H1 (cell line): ENCODE data around the gene WDFY4. TPM values are rescaled to one million over a fixed set of nuclear protein-coding genes. Genes with fewer than 3 reads are reported as not detected.

Experiments
- CTCF ChIA-PET: fragments of 300-600 bp; sonication (Branson Sonifier 250); formaldehyde crosslinking; loops from one replicate; lab custom pipeline; 2021; ENCODE audit not compliant: partially characterized antibody; lab: Charles Lee
- POLR2A ChIA-PET: fragments of 300-600 bp; sonication (Branson Sonifier 250); formaldehyde crosslinking; loops from one replicate; lab custom pipeline; 2021; ENCODE audit warnings: inconsistent platforms; ENCODE audit not compliant: partially characterized antibody; lab: Charles Lee
- DNase-seq, 2 experiments: peaks; one replicate each; pipeline versions ENCODE4 v3.0.0 to v3.0.0-alpha.2; 2010 to 2022; ENCODE audit warnings: low spot score in 2 of 2, low read depth in 1 of 2, mixed read lengths in 1 of 2
- FAIRE-seq: peaks from 2 replicates; lab custom pipeline; 2011; peaks lifted over from hg19 to GRCh38; lab: Jason Lieb, UNC
- H2AFZ ChIP-seq: 2 replicates; pipeline ENCODE4 v1.8.1; 2012; ENCODE audit warnings: low read length, inconsistent platforms
- H2AK5ac ChIP-seq: 2 replicates; pipeline ENCODE4 v1.6.1; 2013; ENCODE audit warnings: low read depth, low read length
- H2BK120ac ChIP-seq: replicated peaks from 2 replicates; pipeline ENCODE3; 2013; ENCODE audit warnings: low read depth, low read length, inconsistent platforms
- H2BK12ac ChIP-seq: 2 replicates; pipeline ENCODE4 v1.6.1; 2013; ENCODE audit warnings: low read depth, low read length
- H2BK15ac ChIP-seq: 2 replicates; pipeline ENCODE4 v1.6.1; 2013; ENCODE audit warnings: low read length
- H2BK20ac ChIP-seq: 2 replicates; pipeline ENCODE4 v1.6.1; 2013; ENCODE audit warnings: low read length
- H2BK5ac ChIP-seq: 2 replicates; pipeline ENCODE4 v1.6.1; 2013; ENCODE audit warnings: low read depth, low read length
- H3K14ac ChIP-seq: 2 replicates; pipeline ENCODE4 v1.6.1; 2013; ENCODE audit warnings: inconsistent platforms; ENCODE audit not compliant: insufficient read length
- H3K18ac ChIP-seq: 2 replicates; pipeline ENCODE4 v1.6.1; 2013; ENCODE audit warnings: low read length; ENCODE audit errors: extremely low read depth
- H3K23ac ChIP-seq: 2 replicates; pipeline ENCODE4 v1.6.1; 2013; ENCODE audit warnings: inconsistent platforms; ENCODE audit not compliant: insufficient read length
- H3K23me2 ChIP-seq: 2 replicates; pipeline ENCODE4 v1.6.1; 2013; ENCODE audit warnings: low read depth, low read length
- H3K27ac ChIP-seq: 2 replicates; pipeline ENCODE4 v1.6.1; 2011; ENCODE audit warnings: low read depth, low read length, inconsistent platforms
- H3K27me3 ChIP-seq, 4 experiments: replicated peaks in 1 of 4; 1 replicate in 1 of 4; 2 replicates in 3 of 4; pipeline versions ENCODE4 v1.6.1 to v1.8.1; 2011 to 2013; ENCODE audit warnings: low read length in 3 of 4, mild to moderate bottlenecking in 3 of 4, inconsistent platforms in 2 of 4, mixed read lengths in 2 of 4, moderate library complexity in 1 of 4; ENCODE audit not compliant: control insufficient read depth in 3 of 4, insufficient read depth in 3 of 4; ENCODE audit errors: extremely low read depth in 1 of 4
- H3K36me3 ChIP-seq, 4 experiments: 2 replicates each; pipeline versions ENCODE4 v1.6.1 to v1.8.1; 2011 to 2013; ENCODE audit warnings: mild to moderate bottlenecking in 4 of 4, low read length in 3 of 4, moderate library complexity in 2 of 4, control low read depth in 1 of 4, inconsistent platforms in 1 of 4; ENCODE audit not compliant: insufficient read depth in 4 of 4, control insufficient read depth in 2 of 4
- H3K4ac ChIP-seq: replicated peaks from 2 replicates; pipeline ENCODE3; 2013; ENCODE audit warnings: low read length, low read depth, mixed read lengths, inconsistent platforms; ENCODE audit not compliant: insufficient read length
- H3K4me1 ChIP-seq, 4 experiments: replicated peaks in 1 of 4; 1 replicate in 1 of 4; 2 replicates in 3 of 4; pipeline versions ENCODE4 v1.6.1 to v1.8.1; 2011 to 2013; ENCODE audit warnings: low read length in 3 of 4, inconsistent platforms in 2 of 4, mixed read lengths in 1 of 4; ENCODE audit not compliant: insufficient read depth in 4 of 4, control insufficient read depth in 3 of 4
- H3K4me2 ChIP-seq, 2 experiments: 2 replicates each; pipeline versions ENCODE4 v1.6.1 to v1.8.1; 2011 to 2013; ENCODE audit warnings: low read depth in 2 of 2, low read length in 2 of 2, control low read depth in 1 of 2, inconsistent platforms in 1 of 2, mild to moderate bottlenecking in 1 of 2; ENCODE audit not compliant: insufficient read depth in 1 of 2
- H3K4me3 ChIP-seq, 4 experiments: fragments of 200-600, 300-600 bp in 1 of 4; sonication (generic), shearing (Covaris generic), sonication (Bioruptor Twin) in 1 of 4; 2 replicates each; pipeline versions ENCODE4 v1.5.1 to v1.8.1; 2011 to 2016; ENCODE audit warnings: low read length in 4 of 4, low read depth in 3 of 4, control low read depth in 2 of 4, inconsistent platforms in 2 of 4, mild to moderate bottlenecking in 2 of 4, mixed read lengths in 1 of 4, moderate library complexity in 1 of 4; ENCODE audit not compliant: insufficient read depth in 2 of 4; ENCODE audit errors: extremely low read depth in 1 of 4
- H3K56ac ChIP-seq: replicated peaks from 2 replicates; pipeline ENCODE3; 2013; ENCODE audit warnings: low read depth, mild to moderate bottlenecking, mixed read lengths, low read length, inconsistent platforms; ENCODE audit not compliant: insufficient read length
- H3K79me1 ChIP-seq: 2 replicates; pipeline ENCODE4 v1.6.1; 2013; ENCODE audit warnings: low read depth, low read length, control low read depth
- H3K79me2 ChIP-seq, 2 experiments: 2 replicates each; pipeline versions ENCODE4 v1.6.1 to v1.8.1; 2012 to 2013; ENCODE audit warnings: low read length in 2 of 2, mild to moderate bottlenecking in 2 of 2, inconsistent platforms in 1 of 2; ENCODE audit not compliant: insufficient read depth in 2 of 2, control insufficient read depth in 1 of 2
- H3K9ac ChIP-seq, 4 experiments: replicated peaks in 1 of 4; 1 replicate in 1 of 4; 2 replicates in 3 of 4; pipeline versions ENCODE4 v1.6.1 to v1.8.1; 2011 to 2013; ENCODE audit warnings: low read depth in 3 of 4, low read length in 3 of 4, control low read depth in 2 of 4, mild to moderate bottlenecking in 2 of 4, moderate library complexity in 2 of 4, inconsistent platforms in 1 of 4; ENCODE audit errors: extremely low read depth in 1 of 4
- H3K9me3 ChIP-seq, 2 experiments: 2 replicates each; pipeline versions ENCODE4 v1.6.1 to v1.8.1; 2012 to 2013; ENCODE audit warnings: mild to moderate bottlenecking in 2 of 2, moderate library complexity in 2 of 2, control low read depth in 1 of 2, inconsistent platforms in 1 of 2, low read depth in 1 of 2, low read length in 1 of 2, mixed read lengths in 1 of 2; ENCODE audit not compliant: insufficient read depth in 2 of 2
- H4K20me1 ChIP-seq, 2 experiments: replicated peaks in 1 of 2; 2 replicates each; pipeline versions ENCODE3 to v1.8.1; 2011 to 2013; ENCODE audit warnings: inconsistent platforms in 2 of 2, low read length in 2 of 2, mild to moderate bottlenecking in 1 of 2; ENCODE audit not compliant: insufficient read depth in 2 of 2, control insufficient read depth in 1 of 2
- H4K5ac ChIP-seq: 2 replicates; pipeline ENCODE4 v1.6.1; 2013; ENCODE audit warnings: low read length, low read depth, mixed read lengths, inconsistent platforms; ENCODE audit not compliant: insufficient read length
- H4K8ac ChIP-seq: 2 replicates; pipeline ENCODE4 v1.8.0; 2013; ENCODE audit warnings: mild to moderate bottlenecking, moderate library complexity, low read length, inconsistent platforms; ENCODE audit not compliant: insufficient read depth; ENCODE audit errors: extremely low read depth
- H4K91ac ChIP-seq: replicated peaks from 2 replicates; pipeline ENCODE3; 2013; ENCODE audit warnings: low read length, mixed read lengths, inconsistent platforms; ENCODE audit not compliant: insufficient read length
- MAX ChIP-seq: IDR thresholded peaks from 2 replicates; pipeline ENCODE4 v1.6.1; 2012; ENCODE audit warnings: inconsistent platforms
- SP4 ChIP-seq: IDR thresholded peaks from 2 replicates; pipeline ENCODE4 v1.6.1; 2012; ENCODE audit warnings: low read length, inconsistent platforms
- TEAD4 ChIP-seq: IDR thresholded peaks from 2 replicates; pipeline ENCODE4 v1.6.1; 2012; ENCODE audit warnings: low read depth, low read length, inconsistent platforms, mixed read lengths
- YY1 ChIP-seq: IDR thresholded peaks from 2 replicates; pipeline ENCODE4 v1.6.1; 2011; ENCODE audit warnings: low read depth, mild to moderate bottlenecking, low read length
- WGBS, 2 experiments: shearing (Covaris generic) in 1 of 2; methylation state at CpG; one replicate each; pipeline versions ENCODE4 v1.1.6 to v1.1.7; 2013 to 2015; ENCODE audit warnings: low lambda C conversion rate in 2 of 2, mixed read lengths in 2 of 2, inconsistent platforms in 1 of 2, low coverage in 1 of 2, missing lambda C conversion rate in 1 of 2; ENCODE audit not compliant: insufficient replicate concordance in 2 of 2, insufficient coverage in 1 of 2, insufficient read length in 1 of 2; ENCODE audit errors: extremely low coverage in 1 of 2, missing lambda C conversion rate in 1 of 2; 5-methylcytosine and 5-hydroxymethylcytosine counted together
- polyA plus RNA-seq, 7 experiments: library from polyadenylated mRNA; depleted of rRNA in 3 of 7; stranded (reverse) in 5 of 7; unstranded in 2 of 7; fragments of >200 nt in 5 of 7; fragments of 200-250 nt in 2 of 7; gene quantifications; 1 replicate in 5 of 7; 2 replicates in 1 of 7; 4 replicates in 1 of 7; pipeline versions ENCODE4 v1.2.1 to v1.2.3, GENCODE V29; 2011 to 2013; ENCODE audit warnings: missing spikeins in 2 of 7, mixed read lengths in 2 of 7
- total RNA-seq: library from RNA; stranded (reverse); fragmentation: NEBNext Ultra II Directional; extraction: Animal tissue kit (Norgen Biotek cat#: 25700); gene quantifications from 2 replicates; pipeline ENCODE4 v1.2.1, GENCODE V29; 2021

WDFY4 gene
- total and polyA plus RNA-seq, 2 of the 8 experiments (the other 6 are each of a cell fraction or from before 2014, with no cell fraction given), result not detected

- Histone ChIP-seq H2BK5ac (no peak overlapping the region), H3K9me3 (no peaks in the 10 kb centered on the region), H3K23me2 (no peaks in the 10 kb centered on the region; the same call in 1 of the 2 replicates), H2AK5ac (peak overlapping the region; percentile 47; the same call in 1 of the 2 replicates), H3K79me1 (no peaks in the 10 kb centered on the region), H4K91ac (no peak overlapping the region), H3K79me2 (no peaks in the 10 kb centered on the region), H2BK15ac (no peak overlapping the region), H3K14ac (no peak overlapping the region), H3K9ac (no peak overlapping the region), H2BK12ac (no peak overlapping the region), H3K23ac (no peak overlapping the region), H4K20me1 (no peaks in the 10 kb centered on the region), H3K4me3 (no peak overlapping the region), H3K56ac (no peak overlapping the region), H3K4me1 (no peaks in the 10 kb centered on the region), H4K5ac (no peak overlapping the region), H2BK20ac (no peak overlapping the region), H3K18ac (no peak overlapping the region), H3K4me2 (no peak overlapping the region), H3K27me3 (no peaks in the 10 kb centered on the region), H2AFZ (no peak overlapping the region), H3K4ac (no peak overlapping the region), H4K8ac (peak overlapping the region; percentile 29), H3K27ac (no peak overlapping the region), H2BK120ac (no peak overlapping the region), H3K36me3 (no peaks in the 10 kb centered on the region)
- DNase-seq (no peak), FAIRE-seq (no peak)
- WGBS, 2 experiments, result 89% methylated on average over 4 of the region's 4 CpGs; no CpG with 5 or more reads in 1 of the 2 experiments
- CTCF ChIA-PET, result interaction anchor here (1.1 kb wide), 1 partner anchor 8 kb away, joined by 4 read pairs; no protein-coding TSS in a partner anchor
- POLR2A ChIA-PET, result no interaction called here
- TF ChIP-seq TEAD4 (no peak), YY1 (no peak), MAX (no peak), SP4 (no peak)
These were observed 223.1 kb downstream of the WDFY4 start for GRCh38 chr10:48907730-48908129.
